AG04449 (cell line): ENCODE measurements around the gene IMMP2L.

ENCODE experiments used
- CTCF ChIA-PET: fragments of 350-600 bp; formaldehyde crosslinking; extraction: SDS; loops from one replicate; lab custom pipeline; 2021; ENCODE audit warnings: antibody characterized with exemption; lab: Yijun Ruan, JAX
- POLR2A ChIA-PET: fragments of 400-600, 350-600 bp; formaldehyde crosslinking; extraction: SDS; loops from one replicate; lab custom pipeline; 2020; ENCODE audit warnings: antibody characterized with exemption, inconsistent platforms; lab: Yijun Ruan, JAX
- DNase-seq: peaks from one replicate; pipeline ENCODE4 v3.0.0-alpha.2; 2010; ENCODE audit warnings: low read depth, low spot score
- H3K4me3 ChIP-seq: 2 replicates; pipeline ENCODE4 v1.5.1; 2011; ENCODE audit warnings: low read depth, mild to moderate bottlenecking, control low read depth, low read length
- CTCF ChIP-seq: IDR thresholded peaks from one replicate; pipeline ENCODE4 v1.5.1; 2011; ENCODE audit warnings: mild to moderate bottlenecking, moderate library complexity, low read length, control low read depth, inconsistent platforms; ENCODE audit not compliant: insufficient read depth; ENCODE audit errors: missing control alignments

Gene IMMP2L

GRCh38 chr7:111115966-111116365 is 446.3 kb downstream of the IMMP2L start:
- no peak for TF ChIP-seq CTCF
- CTCF ChIA-PET, result no interaction called here
- POLR2A ChIA-PET, result no interaction called here
- no peak for DNase-seq
- H3K4me3 ChIP-seq, result no peak overlapping the region

- CTCF ChIA-PET, result interaction anchor here (1.4 kb wide), 1 partner anchor 14 kb away, joined by 4 read pairs; no protein-coding TSS in a partner anchor
- DNase-seq, result no peak
- H3K4me3 ChIP-seq, result no peak overlapping the region
- POLR2A ChIA-PET, result no interaction called here
- TF ChIP-seq CTCF, result no peak
These were observed 448.9 kb downstream of the IMMP2L start for GRCh38 chr7:111113263-111114017.

GRCh38 chr7:111112439-111112838 is 449.9 kb downstream of the IMMP2L start:
- no peak for DNase-seq
- ChIA-PET CTCF (interaction anchor here (0.9 to 1.4 kb wide), 2 partner anchors 13 to 15 kb away, joined by 4 to 6 read pairs; no protein-coding TSS in a partner anchor), POLR2A (interaction anchor here (1.1 kb wide), 1 partner anchor 20 kb away, joined by 3 read pairs; no protein-coding TSS in a partner anchor)
- no peak for TF ChIP-seq CTCF
- H3K4me3 ChIP-seq, result no peak overlapping the region

GRCh38 chr7:111108496-111108895 is 453.8 kb downstream of the IMMP2L start:
- no peak overlapping the region for H3K4me3 ChIP-seq
- no peak for TF ChIP-seq CTCF
- ChIA-PET POLR2A (no interaction called here), CTCF (interaction anchor here (0.8 kb wide), 1 partner anchor 9 kb away, joined by 5 read pairs; no protein-coding TSS in a partner anchor)
- DNase-seq, result no peak

GRCh38 chr7:111108000-111108399 is 454.3 kb downstream of the IMMP2L start:
- DNase-seq, result no peak
- ChIA-PET CTCF (no interaction called here), POLR2A (no interaction called here)
- TF ChIP-seq CTCF, result no peak
- no peak overlapping the region for H3K4me3 ChIP-seq

- H3K4me3 ChIP-seq, result no peak overlapping the region
- ChIA-PET POLR2A (no interaction called here), CTCF (no interaction called here)
- no peak for TF ChIP-seq CTCF
- DNase-seq, result no peak
These were observed 454.7 kb downstream of the IMMP2L start for GRCh38 chr7:111107579-111107978.
